Measurements from ENCODE around the gene C8A.

C8A gene

DNA sequence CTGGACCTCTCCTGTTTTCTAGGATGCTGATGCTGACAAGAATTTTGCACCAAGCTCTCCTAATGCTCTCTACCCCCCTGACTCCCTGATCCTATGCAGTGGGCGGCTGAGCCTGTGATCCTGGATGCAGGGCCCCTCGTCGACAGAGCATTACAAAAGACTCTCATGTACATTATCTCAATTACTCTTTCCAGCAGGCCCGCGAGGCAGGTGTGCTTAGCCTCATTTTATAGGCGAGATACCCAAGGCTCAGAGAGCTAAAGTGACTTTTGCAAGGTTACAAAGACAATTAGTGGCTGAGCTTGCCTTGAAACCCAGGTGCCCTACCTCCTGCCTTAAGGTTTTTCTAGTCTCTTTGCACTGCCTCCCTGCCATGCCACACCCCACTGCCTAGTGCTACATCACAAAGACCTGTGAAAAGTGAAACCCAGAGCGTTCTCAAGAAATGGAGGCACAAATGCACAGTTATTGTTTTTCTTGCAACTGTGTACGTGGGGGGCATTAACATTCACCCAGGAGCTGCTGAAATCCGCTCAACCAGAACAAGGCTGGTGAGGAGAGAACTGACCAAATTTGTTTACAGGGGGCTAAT, 10.0 kb upstream of the C8A start:
- Histone ChIP-seq H3K9ac (ENCODE audit: low read length) (no peak overlapping the region), H3K4me1 (ENCODE audit: control insufficient read depth, insufficient read depth, low read length) (no peaks in the 10 kb centered on the region), H3K36me3 (ENCODE audit: control insufficient read depth, insufficient read depth, low read length) (no peaks in the 10 kb centered on the region), H3K4me3 (ENCODE audit: low read length) (no peak overlapping the region), H3K27me3 (ENCODE audit: control insufficient read depth, insufficient read depth, low read length) (no peaks in the 10 kb centered on the region), H3K27ac (ENCODE audit: low read depth, low read length) (no peak overlapping the region)

- no peak overlapping the region for H3K4me3 ChIP-seq (ENCODE audit: low read length)
- H3K27me3 ChIP-seq (ENCODE audit: control insufficient read depth, insufficient read depth, low read length): no peaks in the 10 kb centered on the region
- no peaks in the 10 kb centered on the region for H3K4me1 ChIP-seq (ENCODE audit: control insufficient read depth, insufficient read depth, low read length)
- no peaks in the 10 kb centered on the region for H3K36me3 ChIP-seq (ENCODE audit: control insufficient read depth, insufficient read depth, low read length)
- no peak overlapping the region for H3K9ac ChIP-seq (ENCODE audit: low read length)
- no peak overlapping the region for H3K27ac ChIP-seq (ENCODE audit: low read depth, low read length)
Measured at GRCh38 chr1:56845343-56845742, 9.3 kb upstream of the C8A start.

DNA sequence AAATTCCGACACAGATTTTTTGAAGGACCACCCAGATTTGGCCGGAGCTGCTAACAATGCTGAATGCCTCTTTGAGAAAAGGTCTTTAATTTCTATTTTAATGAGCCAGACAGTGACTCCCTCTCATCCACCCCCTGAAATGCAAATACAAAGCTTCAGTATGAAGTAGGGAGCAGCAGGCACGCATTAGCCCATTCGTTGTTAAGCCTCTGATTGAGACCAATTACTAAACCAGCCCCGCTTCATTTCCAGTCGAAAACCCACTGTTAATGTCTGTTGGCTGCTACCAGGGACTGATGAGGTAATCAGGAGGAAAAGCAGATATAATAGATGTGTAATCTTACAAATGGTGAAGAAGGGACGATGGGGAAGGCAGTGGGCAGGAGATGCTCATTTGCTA, 4.8 kb upstream of the C8A start:
- Histone ChIP-seq H3K36me3 (ENCODE audit: control insufficient read depth, insufficient read depth, low read length) (no peaks in the 10 kb centered on the region), H3K27ac (ENCODE audit: low read depth, low read length) (no peak overlapping the region), H3K4me3 (ENCODE audit: low read length) (no peak overlapping the region), H3K4me1 (ENCODE audit: control insufficient read depth, insufficient read depth, low read length) (no peaks in the 10 kb centered on the region), H3K27me3 (ENCODE audit: control insufficient read depth, insufficient read depth, low read length) (no peaks in the 10 kb centered on the region), H3K9ac (ENCODE audit: low read length) (no peak overlapping the region)

DNA sequence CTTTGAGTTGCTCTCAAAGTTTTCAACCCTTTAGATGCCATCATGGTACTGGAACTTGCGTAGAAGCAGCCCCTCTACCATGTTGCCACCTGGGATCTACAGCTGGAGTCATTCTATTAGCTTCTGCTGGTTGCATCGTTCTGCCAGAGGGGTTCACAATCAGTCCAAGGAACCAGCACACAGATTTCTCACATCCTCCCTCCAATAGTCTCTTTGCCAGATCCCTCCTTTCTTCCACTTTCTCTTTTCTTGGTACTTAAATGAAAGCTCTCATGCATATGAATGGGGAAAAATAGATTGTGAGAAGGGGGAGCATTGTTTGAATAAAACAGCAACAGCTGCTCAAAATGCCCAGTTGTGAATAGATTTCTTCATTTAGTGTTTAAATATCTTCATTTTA, 4.2 kb upstream of the C8A start:
- H3K4me3 ChIP-seq (ENCODE audit: low read length): no peak overlapping the region
- H3K27ac ChIP-seq (ENCODE audit: low read depth, low read length): no peak overlapping the region
- no peaks in the 10 kb centered on the region for H3K4me1 ChIP-seq (ENCODE audit: control insufficient read depth, insufficient read depth, low read length)
- H3K9ac ChIP-seq (ENCODE audit: low read length): no peak overlapping the region
- no peaks in the 10 kb centered on the region for H3K36me3 ChIP-seq (ENCODE audit: control insufficient read depth, insufficient read depth, low read length)
- no peaks in the 10 kb centered on the region for H3K27me3 ChIP-seq (ENCODE audit: control insufficient read depth, insufficient read depth, low read length)

- no peaks in the 10 kb centered on the region for H3K4me1 ChIP-seq (ENCODE audit: control insufficient read depth, insufficient read depth, low read length)
- no peak overlapping the region for H3K9ac ChIP-seq (ENCODE audit: low read length)
- no peak overlapping the region for H3K4me3 ChIP-seq (ENCODE audit: low read length)
- H3K36me3 ChIP-seq (ENCODE audit: control insufficient read depth, insufficient read depth, low read length): no peaks in the 10 kb centered on the region
- no peaks in the 10 kb centered on the region for H3K27me3 ChIP-seq (ENCODE audit: control insufficient read depth, insufficient read depth, low read length)
- H3K27ac ChIP-seq (ENCODE audit: low read depth, low read length): no peak overlapping the region
Measured at GRCh38 chr1:56850922-56851321, 3.7 kb upstream of the C8A start.

- Histone ChIP-seq H3K36me3 (ENCODE audit: control insufficient read depth, insufficient read depth, low read length) (no peaks in the 10 kb centered on the region), H3K27ac (ENCODE audit: low read depth, low read length) (no peak overlapping the region), H3K9ac (ENCODE audit: low read length) (no peak overlapping the region), H3K27me3 (ENCODE audit: control insufficient read depth, insufficient read depth, low read length) (no peaks in the 10 kb centered on the region), H3K4me3 (ENCODE audit: low read length) (no peak overlapping the region), H3K4me1 (ENCODE audit: control insufficient read depth, insufficient read depth, low read length) (no peaks in the 10 kb centered on the region)
Measured at GRCh38 chr1:56852476-56852875, 2.1 kb upstream of the C8A start.

DNA sequence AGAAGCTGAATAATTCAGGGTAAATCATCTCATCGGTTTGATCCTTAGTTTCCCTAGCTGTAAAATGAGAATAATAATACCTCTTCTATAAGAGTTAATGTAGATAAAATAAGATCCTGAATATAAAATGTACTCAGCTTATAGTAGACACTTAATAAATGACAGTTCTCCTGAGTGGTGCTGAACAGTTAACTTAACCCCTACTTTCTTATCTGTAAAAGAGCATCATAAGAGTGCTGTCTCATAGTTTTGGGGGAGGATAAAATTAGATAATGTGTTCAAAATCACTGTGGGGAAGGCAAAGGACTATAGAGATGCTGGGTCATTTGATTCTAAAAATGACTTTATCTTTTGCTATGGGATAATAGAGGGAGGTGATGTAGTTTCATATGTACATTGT, 593 bp downstream of the C8A start:
- Histone ChIP-seq H3K9ac (ENCODE audit: low read length) (no peak overlapping the region), H3K36me3 (ENCODE audit: control insufficient read depth, insufficient read depth, low read length) (no peaks in the 10 kb centered on the region), H3K4me1 (ENCODE audit: control insufficient read depth, insufficient read depth, low read length) (no peaks in the 10 kb centered on the region), H3K27me3 (ENCODE audit: control insufficient read depth, insufficient read depth, low read length) (no peaks in the 10 kb centered on the region), H3K4me3 (ENCODE audit: low read length) (no peak overlapping the region), H3K27ac (ENCODE audit: low read depth, low read length) (no peak overlapping the region)

- Histone ChIP-seq H3K27me3 (ENCODE audit: control insufficient read depth, insufficient read depth, low read length) (no peaks in the 10 kb centered on the region), H3K4me3 (ENCODE audit: low read length) (no peak overlapping the region), H3K4me1 (ENCODE audit: control insufficient read depth, insufficient read depth, low read length) (no peaks in the 10 kb centered on the region), H3K9ac (ENCODE audit: low read length) (no peak overlapping the region), H3K27ac (ENCODE audit: low read depth, low read length) (no peak overlapping the region), H3K36me3 (ENCODE audit: control insufficient read depth, insufficient read depth, low read length) (no peaks in the 10 kb centered on the region)
Measured at GRCh38 chr1:56856186-56856585, 1.6 kb downstream of the C8A start.

GRCh38 chr1:56859287-56859686, 4.7 kb downstream of the C8A start:
- no peaks in the 10 kb centered on the region for H3K4me1 ChIP-seq (ENCODE audit: control insufficient read depth, insufficient read depth, low read length)

DNA sequence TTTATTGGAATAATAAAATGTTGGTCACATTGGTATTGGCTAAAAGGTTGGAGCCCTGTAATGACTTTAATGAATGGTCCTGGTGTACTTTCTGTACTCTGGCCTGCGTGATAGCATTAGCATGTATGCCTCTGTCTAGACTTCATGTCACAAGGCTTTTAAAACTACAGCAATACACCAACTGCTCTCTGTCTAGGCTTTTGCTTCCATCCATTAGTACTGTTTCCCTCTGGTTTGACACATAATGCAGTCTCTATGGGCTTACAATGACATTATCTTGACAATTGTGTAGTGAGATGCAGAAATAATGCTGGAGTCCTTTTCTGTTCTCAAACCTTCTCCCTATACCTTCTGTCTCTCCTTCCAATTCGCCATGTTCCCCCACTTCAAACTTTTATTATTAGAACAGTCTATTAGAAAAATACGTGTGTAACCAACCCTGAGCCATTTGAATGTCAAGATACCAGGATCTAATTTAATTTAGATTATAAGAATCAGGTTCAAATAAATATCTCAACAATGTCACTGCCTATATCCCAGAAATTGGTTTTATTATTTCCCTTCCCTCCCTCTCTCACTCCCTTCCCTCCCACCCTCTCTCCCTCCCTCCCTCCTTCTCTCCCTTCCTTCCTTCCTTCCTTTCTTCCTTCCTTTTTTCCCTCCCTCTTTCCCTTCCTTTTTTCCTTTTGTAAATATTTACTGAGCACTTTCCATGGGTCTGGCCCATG, 8.8 kb downstream of the C8A start:
- Histone ChIP-seq H3K27me3 (ENCODE audit: control insufficient read depth, insufficient read depth, low read length) (no peaks in the 10 kb centered on the region), H3K4me3 (ENCODE audit: low read length) (no peak overlapping the region), H3K36me3 (ENCODE audit: control insufficient read depth, insufficient read depth, low read length) (no peaks in the 10 kb centered on the region), H3K9ac (ENCODE audit: low read length) (no peak overlapping the region), H3K27ac (ENCODE audit: low read depth, low read length) (no peak overlapping the region), H3K4me1 (ENCODE audit: control insufficient read depth, insufficient read depth, low read length) (no peaks in the 10 kb centered on the region)

More at GRCh38 chr1:56859287-56859686, 4.7 kb downstream of the C8A start:
- Histone ChIP-seq H3K27ac (ENCODE audit: low read depth, low read length) (no peak overlapping the region), H3K4me3 (ENCODE audit: low read length) (no peak overlapping the region), H3K36me3 (ENCODE audit: control insufficient read depth, insufficient read depth, low read length) (no peaks in the 10 kb centered on the region), H3K9ac (ENCODE audit: low read length) (no peak overlapping the region), H3K27me3 (ENCODE audit: control insufficient read depth, insufficient read depth, low read length) (no peaks in the 10 kb centered on the region)

GRCh38 chr1:56864430-56864829, 9.8 kb downstream of the C8A start:
- Histone ChIP-seq H3K9ac (ENCODE audit: low read length) (no peak overlapping the region), H3K4me1 (ENCODE audit: control insufficient read depth, insufficient read depth, low read length) (no peaks in the 10 kb centered on the region), H3K27me3 (ENCODE audit: control insufficient read depth, insufficient read depth, low read length) (no peaks in the 10 kb centered on the region), H3K27ac (ENCODE audit: low read depth, low read length) (no peak overlapping the region), H3K4me3 (ENCODE audit: low read length) (no peak overlapping the region), H3K36me3 (ENCODE audit: control insufficient read depth, insufficient read depth, low read length) (no peaks in the 10 kb centered on the region)

- H3K9ac ChIP-seq (ENCODE audit: low read length): no peak overlapping the region
- H3K4me3 ChIP-seq (ENCODE audit: low read length): no peak overlapping the region
- no peaks in the 10 kb centered on the region for H3K27me3 ChIP-seq (ENCODE audit: control insufficient read depth, insufficient read depth, low read length)
- H3K4me1 ChIP-seq (ENCODE audit: control insufficient read depth, insufficient read depth, low read length): no peaks in the 10 kb centered on the region
- no peaks in the 10 kb centered on the region for H3K36me3 ChIP-seq (ENCODE audit: control insufficient read depth, insufficient read depth, low read length)
- no peak overlapping the region for H3K27ac ChIP-seq (ENCODE audit: low read depth, low read length)
Measured at GRCh38 chr1:56866656-56867055, 12.1 kb downstream of the C8A start.

DNA sequence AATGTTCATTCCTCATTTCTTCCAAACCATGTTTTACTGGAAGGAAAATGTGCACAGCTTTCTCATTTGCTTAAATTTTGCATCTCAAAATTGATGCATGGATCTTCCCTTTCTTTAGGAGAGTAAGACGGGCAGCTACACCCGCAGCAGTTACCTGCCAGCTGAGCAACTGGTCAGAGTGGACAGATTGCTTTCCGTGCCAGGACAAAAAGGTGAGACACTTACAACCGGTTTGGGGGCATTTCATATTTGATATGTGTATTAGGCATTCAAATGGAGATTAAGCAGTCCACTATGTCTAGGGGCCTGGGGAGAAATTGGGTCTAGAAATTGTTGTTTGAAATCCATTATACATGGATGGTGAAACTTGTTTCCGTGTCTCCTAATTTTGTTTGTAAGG, 12.9 kb downstream of the C8A start:
- H3K36me3 ChIP-seq (ENCODE audit: control insufficient read depth, insufficient read depth, low read length): no peaks in the 10 kb centered on the region
- H3K4me1 ChIP-seq (ENCODE audit: control insufficient read depth, insufficient read depth, low read length): no peaks in the 10 kb centered on the region
- H3K9ac ChIP-seq (ENCODE audit: low read length): no peak overlapping the region
- H3K4me3 ChIP-seq (ENCODE audit: low read length): no peak overlapping the region
- H3K27me3 ChIP-seq (ENCODE audit: control insufficient read depth, insufficient read depth, low read length): no peaks in the 10 kb centered on the region
- H3K27ac ChIP-seq (ENCODE audit: low read depth, low read length): no peak overlapping the region

Data from rectal smooth muscle tissue (tissue), 1 donor.